HepG2 (cell line): ENCODE results near the gene TBC1D20. TPM values are rescaled to one million over a fixed set of nuclear protein-coding genes. Genes with fewer than 3 reads are reported as not detected.

Source experiments
- ARID2 ChIP-seq: sonication (generic); formaldehyde crosslinking; IDR thresholded peaks from 2 replicates; pipeline ENCODE4 v1.8.1; 2022; ENCODE audit warnings: mild to moderate bottlenecking, missing genetic modification reagents, borderline replicate concordance
- CTCF ChIP-seq: sonication (generic); formaldehyde crosslinking; IDR thresholded peaks from 2 replicates; pipeline ENCODE4 v1.5.0; 2020; ENCODE audit warnings: mild to moderate bottlenecking, missing genetic modification reagents, moderate library complexity
- HMG20B ChIP-seq: conservative IDR thresholded peaks from 2 replicates; pipeline ENCODE4 v1.6.1; 2016; ENCODE audit warnings: missing genetic modification reagents, missing compliant biosample characterization
- MNT ChIP-seq: fragments of 450-650 bp; IDR thresholded peaks from 2 replicates; pipeline ENCODE4 v1.6.1; 2016
- NCOA2 ChIP-seq: sonication (generic); formaldehyde crosslinking; IDR thresholded peaks from 2 replicates; pipeline ENCODE4 v1.8.0; 2022; ENCODE audit warnings: inconsistent platforms
- PRDM10 ChIP-seq: sonication (generic); formaldehyde crosslinking; IDR thresholded peaks from 2 replicates; pipeline ENCODE4 v1.4.0; 2020; ENCODE audit warnings: low read depth, missing genetic modification reagents
- RBM22 ChIP-seq: fragments of 200-400 bp; formaldehyde crosslinking; optimal IDR thresholded peaks from 2 replicates; pipeline ENCODE3; 2017; ENCODE audit warnings: mild to moderate bottlenecking, low read length, moderate library complexity
- YY1 ChIP-seq: IDR thresholded peaks from 2 replicates; pipeline ENCODE4 v1.6.1; 2011; ENCODE audit warnings: low read length, low read depth, moderate library complexity, mild to moderate bottlenecking; ENCODE audit not compliant: insufficient read depth, insufficient replicate concordance
- ZBTB40 ChIP-seq, 2 experiments: fragments of 450-650 bp in 1 of 2; sonication (generic) in 1 of 2; formaldehyde crosslinking in 1 of 2; IDR thresholded peaks; 2 replicates each; pipeline versions ENCODE4 v1.6.1 to v1.8.0; 2016 to 2022; ENCODE audit warnings: antibody characterized with exemption in 1 of 2, mild to moderate bottlenecking in 1 of 2, missing genetic modification reagents in 1 of 2
- polyA plus RNA-seq, 8 experiments: library from polyadenylated mRNA; depleted of rRNA in 3 of 8; stranded (reverse) in 7 of 8; unstranded in 1 of 8; fragments of >200 nt; fragmentation: Illumina TruSeq in 4 of 8; extraction: Trizol in 4 of 8; gene quantifications; 2 replicates each; pipeline versions ENCODE4 v1.2.1 to v1.2.3, GENCODE V29; 2011 to 2016; ENCODE audit warnings: low read depth in 4 of 8, missing spikeins in 1 of 8, mixed read lengths in 1 of 8; ENCODE audit not compliant: insufficient read depth in 1 of 8
- total RNA-seq, 5 experiments: library from RNA; depleted of rRNA; stranded (reverse); fragments of >200 nt; fragmentation: Illumina TruSeq; extraction: Trizol; gene quantifications; 2 replicates each; pipeline ENCODE4 v1.2.3, GENCODE V29; 2016; ENCODE audit warnings: low read depth in 1 of 5

TBC1D20 gene
- total and polyA plus RNA-seq, 2 of the 13 experiments (the other 11 are each of a cell fraction or from before 2014, with no cell fraction given): 36.6 to 47.1 TPM

GRCh38 chr20:397432-398237 lies 64.7 kb downstream of the TBC1D20 start (continued):
- TF ChIP-seq CTCF (CRISPR knock-in tag) (0 out of 2 replicates have a peak, but pooled peaks have one; percentile 27), ZBTB40 (IDR thresholded peaks at IDR 0.05) (no peak), ZBTB40 (CRISPR knock-in tag; IDR thresholded peaks at IDR 0.05) (peak; percentile 20; the same call in 1 of the 2 replicates), HMG20B (CRISPR knock-in tag) (no peak), ARID2 (CRISPR knock-in tag) (0 out of 2 replicates have a peak, but pooled peaks have one; percentile 2), RBM22 (peak; percentile 47), PRDM10 (CRISPR knock-in tag) (no peak), YY1 (peak; percentile 11), NCOA2 (no peak), MNT (no peak)
